ENCODE results near the gene DHX32. TPM values are rescaled to one million over a fixed set of nuclear protein-coding genes. Genes with fewer than 3 reads are reported as not detected.

The DHX32 gene
- total RNA-seq, 6 experiments from 2014 or later: 10.0 to 17.6 (median 14.1) TPM

- Histone ChIP-seq H3K4me3 (no peak overlapping the region), H3K27me3 (no peaks in the 10 kb centered on the region), H3K4me1 (peaks cover 0 to 2% (median 0%) of the 10 kb centered on the region in 4 donors), H3K27ac (no peak overlapping the region), H3K36me3 (peaks cover 0 to 79% (median 26%) of the 10 kb centered on the region in 4 donors), H3K9me3 (no peaks in the 10 kb centered on the region)
- ATAC-seq: no peak
- WGBS (ENCODE audit: insufficient coverage, low coverage, low lambda C conversion rate, missing lambda C conversion rate): 93% methylated on average over 6 of the region's 9 CpGs
- intact Hi-C loops (cut with DNase I): no loop called here
- no peak for DNase-seq
- TF ChIP-seq CTCF (IDR thresholded peaks at IDR 0.05) (no peak), POLR2A (IDR thresholded peaks at IDR 0.05) (no peak)
These were observed 42.1 kb downstream of the DHX32 start for GRCh38 chr10:125838802-125839575.

- TF ChIP-seq POLR2A (IDR thresholded peaks at IDR 0.05): no peak
- no peak for TF ChIP-seq CTCF (IDR thresholded peaks at IDR 0.05)
- no peak overlapping the region for H3K4me3 ChIP-seq
- peaks cover 0 to 91% (median 40%) of the 10 kb centered on the region in 4 donors for H3K36me3 ChIP-seq
- no peaks in the 10 kb centered on the region for H3K27me3 ChIP-seq
- ATAC-seq (no peak), DNase-seq (no peak)
- H3K27ac ChIP-seq: no peak overlapping the region
- intact Hi-C loops (cut with DNase I): no loop called here
- 96% methylated on average over 2 of the region's 2 CpGs for WGBS (ENCODE audit: insufficient coverage, low coverage, low lambda C conversion rate, missing lambda C conversion rate)
- no peaks in the 10 kb centered on the region for H3K9me3 ChIP-seq
- H3K4me1 ChIP-seq: no peaks in the 10 kb centered on the region
These were observed 44.3 kb downstream of the DHX32 start for GRCh38 chr10:125836746-125837145.

DNA sequence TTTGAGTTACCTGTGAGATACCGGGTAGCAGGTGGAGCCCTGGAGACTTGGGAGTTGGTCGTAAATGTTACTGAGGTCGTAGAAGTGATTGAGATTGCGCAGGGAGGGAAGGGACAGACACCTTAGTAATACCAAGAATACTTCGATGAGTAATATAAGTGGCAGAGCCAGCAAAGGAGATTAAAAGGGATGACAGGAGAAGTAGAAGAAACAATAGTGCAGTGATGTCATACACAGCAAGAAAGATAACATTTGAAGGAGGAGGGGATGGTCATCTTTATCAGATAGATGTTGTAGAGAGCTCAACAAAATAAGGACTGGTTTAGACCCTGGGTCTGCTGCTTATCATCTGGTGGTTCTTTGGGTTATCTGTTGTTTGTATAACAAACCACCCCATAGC, 52.8 kb downstream of the DHX32 start:
- intact Hi-C loops (cut with DNase I): no loop called here
- TF ChIP-seq POLR2A (IDR thresholded peaks at IDR 0.05): no peak
- TF ChIP-seq CTCF (IDR thresholded peaks at IDR 0.05): no peak
- Histone ChIP-seq H3K27ac (no peak overlapping the region), H3K4me1 (peaks cover 0 to 30% (median 13%) of the 10 kb centered on the region in 4 donors), H3K27me3 (no peaks in the 10 kb centered on the region), H3K9me3 (no peaks in the 10 kb centered on the region), H3K4me3 (no peak overlapping the region), H3K36me3 (peaks cover 0 to 68% (median 33%) of the 10 kb centered on the region in 4 donors)
- ATAC-seq (no peak), DNase-seq (no peak)
- WGBS (ENCODE audit: insufficient coverage, low coverage, low lambda C conversion rate, missing lambda C conversion rate): 84% methylated on average over 5 of the region's 5 CpGs

- Histone ChIP-seq H3K36me3 (peaks cover 0 to 56% (median 26%) of the 10 kb centered on the region in 4 donors), H3K9me3 (no peaks in the 10 kb centered on the region), H3K27ac (no peak overlapping the region), H3K4me3 (no peak overlapping the region), H3K27me3 (no peaks in the 10 kb centered on the region), H3K4me1 (peaks cover 0 to 30% (median 14%) of the 10 kb centered on the region in 4 donors)
- 80% methylated on average over 2 of the region's 2 CpGs for whole genome bisulfite sequencing (ENCODE audit: insufficient coverage, low coverage, low lambda C conversion rate, missing lambda C conversion rate)
- intact Hi-C loops (cut with DNase I): no loop called here
- DNase-seq: no peak
- ATAC-seq: no peak
- TF ChIP-seq POLR2A (IDR thresholded peaks at IDR 0.05) (no peak), CTCF (IDR thresholded peaks at IDR 0.05) (no peak)
These were observed 54.0 kb downstream of the DHX32 start for GRCh38 chr10:125827133-125827532.
